ENCODE results near the gene BSN. TPM values are rescaled to one million over a fixed set of nuclear protein-coding genes. Genes with fewer than 3 reads are reported as not detected.
A peak's percentile ranks its signal among the peaks of the same experiment; 100 is the strongest.

The BSN gene
- total RNA-seq, 4 donors from 2014 or later: 0.11 to 0.19 (median 0.16) TPM

DNA sequence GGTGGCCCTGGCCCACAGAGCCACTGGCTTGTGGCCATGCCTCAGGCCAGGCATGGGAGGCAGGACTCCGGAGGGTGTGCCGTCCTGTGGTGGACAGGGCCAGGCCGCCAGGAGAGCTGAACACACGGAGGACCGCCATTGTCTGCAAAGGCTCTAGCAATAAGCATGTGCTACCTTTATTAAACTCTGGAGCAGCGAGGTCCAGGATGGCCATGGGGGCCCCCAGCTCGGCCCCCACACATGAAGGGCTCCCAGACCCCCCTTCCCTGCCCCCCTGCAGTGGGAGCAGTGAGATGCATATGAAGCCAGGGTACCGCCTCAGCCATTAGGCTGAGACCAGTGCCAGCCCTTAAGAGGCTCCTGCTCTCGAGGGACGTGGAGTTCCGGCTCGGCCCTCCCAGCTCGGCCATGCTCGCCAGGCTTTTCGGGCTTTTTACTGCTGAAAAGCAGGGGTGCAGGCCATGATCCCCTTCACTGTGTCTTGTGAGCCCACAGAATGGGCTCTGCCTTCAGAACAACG is 162.5 kb downstream of the BSN start:
- DNase-seq: no peak
- intact Hi-C loops (cut with DNase I): no loop called here

DNA sequence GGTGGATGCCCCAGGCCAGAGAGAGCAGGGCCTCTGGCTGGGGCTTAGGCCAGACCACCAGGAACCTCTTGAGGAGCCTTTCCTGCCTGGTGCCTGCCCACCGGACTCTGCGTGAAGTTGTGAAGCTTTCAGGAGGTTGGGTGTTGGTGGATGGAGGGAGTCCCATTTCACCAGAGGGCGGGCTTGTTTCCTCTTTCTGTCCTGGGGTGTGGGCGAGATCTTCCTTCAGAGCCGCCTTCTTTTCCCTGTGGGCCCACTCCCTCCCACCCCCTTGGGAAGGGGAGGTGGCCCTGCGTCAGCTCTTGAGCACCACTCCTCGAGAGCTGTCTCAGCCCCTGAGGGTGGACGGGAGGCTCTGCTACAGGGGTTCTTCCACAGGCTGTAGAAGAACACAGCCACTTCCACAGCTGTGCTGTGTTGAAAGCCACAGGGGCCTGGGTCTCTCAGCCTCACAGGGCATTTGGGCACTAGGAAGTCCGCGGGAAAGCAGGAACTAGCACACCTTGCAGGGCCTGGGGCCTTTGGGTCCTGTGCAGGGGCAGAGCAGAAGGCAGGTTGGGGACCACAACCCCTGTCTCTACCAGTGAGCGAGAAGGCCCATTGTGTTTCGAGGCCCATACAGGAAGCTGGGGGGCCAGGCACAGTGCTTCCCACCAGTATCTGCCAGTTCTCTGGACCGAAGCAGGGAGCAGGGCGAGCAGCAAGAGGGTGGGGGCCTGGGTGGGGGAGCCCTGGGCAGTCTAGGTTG is 163.1 kb downstream of the BSN start:
- intact Hi-C loops (cut with DNase I): no loop called here
- Histone ChIP-seq H3K4me1 (peaks cover 19 to 51% (median 20%) of the 10 kb centered on the region in 3 donors), H3K4me3 (no peak overlapping the region), H3K9me3 (no peaks in the 10 kb centered on the region), H3K36me3 (peaks cover 0 to 67% (median 9%) of the 10 kb centered on the region in 3 donors), H3K27ac (no peak overlapping the region), H3K27me3 (no peaks in the 10 kb centered on the region)
- 85 to 100% methylated on average over 3 of the region's 14 CpGs for WGBS, 2 donors
- DNase-seq: no peak
- TF ChIP-seq, protein P1, sequence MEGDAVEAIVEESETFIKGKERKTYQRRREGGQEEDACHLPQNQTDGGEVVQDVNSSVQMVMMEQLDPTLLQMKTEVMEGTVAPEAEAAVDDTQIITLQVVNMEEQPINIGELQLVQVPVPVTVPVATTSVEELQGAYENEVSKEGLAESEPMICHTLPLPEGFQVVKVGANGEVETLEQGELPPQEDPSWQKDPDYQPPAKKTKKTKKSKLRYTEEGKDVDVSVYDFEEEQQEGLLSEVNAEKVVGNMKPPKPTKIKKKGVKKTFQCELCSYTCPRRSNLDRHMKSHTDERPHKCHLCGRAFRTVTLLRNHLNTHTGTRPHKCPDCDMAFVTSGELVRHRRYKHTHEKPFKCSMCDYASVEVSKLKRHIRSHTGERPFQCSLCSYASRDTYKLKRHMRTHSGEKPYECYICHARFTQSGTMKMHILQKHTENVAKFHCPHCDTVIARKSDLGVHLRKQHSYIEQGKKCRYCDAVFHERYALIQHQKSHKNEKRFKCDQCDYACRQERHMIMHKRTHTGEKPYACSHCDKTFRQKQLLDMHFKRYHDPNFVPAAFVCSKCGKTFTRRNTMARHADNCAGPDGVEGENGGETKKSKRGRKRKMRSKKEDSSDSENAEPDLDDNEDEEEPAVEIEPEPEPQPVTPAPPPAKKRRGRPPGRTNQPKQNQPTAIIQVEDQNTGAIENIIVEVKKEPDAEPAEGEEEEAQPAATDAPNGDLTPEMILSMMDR (IDR thresholded peaks at IDR 0.05): no peak
- no peak for TF ChIP-seq POLR2A (IDR thresholded peaks at IDR 0.05)

More for the DNA sequence above, 162.5 kb downstream of the BSN start:
- no peak overlapping the region for H3K4me3 ChIP-seq
- no peaks in the 10 kb centered on the region for H3K9me3 ChIP-seq
- H3K4me1 ChIP-seq: peaks cover 15 to 44% (median 18%) of the 10 kb centered on the region in 3 donors
- WGBS, 2 donors: 70 to 80% methylated on average over 1 to 2 of the region's 16 CpGs
- H3K27me3 ChIP-seq: no peaks in the 10 kb centered on the region
- TF ChIP-seq POLR2A (IDR thresholded peaks at IDR 0.05): no peak
- TF ChIP-seq, protein P1 (IDR thresholded peaks at IDR 0.05): no peak
- peaks cover 0 to 65% (median 9%) of the 10 kb centered on the region in 3 donors for H3K36me3 ChIP-seq
- no peak overlapping the region for H3K27ac ChIP-seq

DNA sequence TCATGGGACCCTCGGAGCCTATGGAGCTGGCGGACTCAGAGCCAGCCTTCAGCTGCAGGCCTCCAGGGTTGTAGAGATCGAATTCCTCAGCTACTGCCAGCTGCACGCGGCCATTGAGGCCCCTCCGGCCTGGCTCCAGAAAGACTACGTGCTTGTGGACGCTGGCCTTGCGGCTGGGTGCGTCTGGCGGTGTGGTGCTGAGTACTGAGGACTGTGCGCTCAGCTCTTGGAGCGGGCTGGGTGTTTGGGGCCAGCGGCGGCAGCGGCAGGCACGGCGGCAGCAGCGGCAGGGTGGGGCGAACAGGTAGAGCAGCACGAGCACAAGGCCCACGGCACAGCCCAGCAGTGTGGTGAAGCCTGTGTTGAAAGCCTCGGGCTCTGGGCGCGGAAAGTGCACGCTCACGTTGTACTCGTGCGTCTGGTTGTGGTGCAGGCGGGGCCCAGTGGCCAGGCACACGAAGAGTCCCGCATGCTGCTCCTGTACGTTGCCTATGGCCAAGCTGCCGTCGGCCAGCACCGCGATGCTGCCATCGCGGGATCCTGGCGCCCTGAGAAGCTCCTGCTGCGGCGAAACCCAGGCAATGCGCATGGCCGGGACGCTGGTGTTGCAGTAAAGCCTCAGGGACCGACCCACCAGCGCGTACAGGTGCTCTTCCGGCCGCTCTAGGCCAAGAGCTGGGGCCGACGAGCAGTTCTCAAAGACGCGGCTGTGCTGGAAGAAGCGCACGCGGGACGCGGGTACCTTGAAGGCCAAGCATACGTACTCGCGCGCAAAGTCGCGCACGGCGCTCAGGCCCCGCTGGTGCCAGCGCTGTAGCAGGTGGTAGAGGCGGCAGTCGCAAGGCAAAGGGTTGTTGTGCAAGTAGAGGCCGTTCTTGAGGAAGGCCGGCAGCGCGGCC is 163.9 kb downstream of the BSN start:
- H3K4me3 ChIP-seq: peak overlapping the region in 3 of 4 donors; percentile 50 to 75 (median 56)
- H3K36me3 ChIP-seq: peaks cover 0 to 62% (median 9%) of the 10 kb centered on the region in 3 donors
- peak overlapping the region in 1 of 4 donors; percentile 10 for H3K27ac ChIP-seq
- H3K4me1 ChIP-seq: peaks cover 27 to 59% (median 28%) of the 10 kb centered on the region in 3 donors
- H3K9me3 ChIP-seq: no peaks in the 10 kb centered on the region
- H3K27me3 ChIP-seq: no peaks in the 10 kb centered on the region
- 50 to 62% methylated on average over 12 to 29 of the region's 75 CpGs for WGBS, 2 donors
- no peak for TF ChIP-seq POLR2A (IDR thresholded peaks at IDR 0.05)
- TF ChIP-seq, protein P1 (IDR thresholded peaks at IDR 0.05): no peak
- no peak for DNase-seq
- intact Hi-C loops (cut with DNase I): no loop called here

DNA sequence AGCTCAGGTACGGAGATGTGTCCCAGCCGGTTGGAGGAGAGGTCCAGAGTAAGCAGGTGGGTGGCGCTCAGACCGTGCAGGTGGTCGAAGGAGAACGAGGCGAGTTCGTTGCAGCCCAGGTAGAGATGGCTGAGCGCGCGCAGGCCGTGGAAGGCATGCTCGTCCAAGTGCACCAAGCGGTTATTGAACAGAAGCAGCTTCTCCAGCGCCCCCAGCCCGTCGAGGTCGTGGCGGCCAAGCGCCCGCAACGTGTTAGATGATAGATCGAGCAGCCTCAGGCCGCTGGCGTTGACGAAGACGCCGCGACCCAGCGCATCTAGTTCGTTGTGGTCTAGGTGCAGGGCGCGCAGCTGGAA is 164.6 kb downstream of the BSN start:
- intact Hi-C loops (cut with DNase I): no loop called here
- no peaks in the 10 kb centered on the region for H3K9me3 ChIP-seq
- no peaks in the 10 kb centered on the region for H3K27me3 ChIP-seq
- DNase-seq: no peak
- H3K36me3 ChIP-seq: peaks cover 0 to 56% (median 9%) of the 10 kb centered on the region in 3 donors
- H3K27ac ChIP-seq: peak overlapping the region in 1 of 4 donors; percentile 83
- H3K4me3 ChIP-seq: peak overlapping the region; percentile 30 to 75 (median 53)
- H3K4me1 ChIP-seq: peaks cover 28 to 62% (median 28%) of the 10 kb centered on the region in 3 donors
- no peak for TF ChIP-seq POLR2A (IDR thresholded peaks at IDR 0.05)
- TF ChIP-seq, protein P1 (IDR thresholded peaks at IDR 0.05): no peak
- 9 to 32% methylated on average over 5 to 14 of the region's 33 CpGs for WGBS, 2 donors
